ENCODE measurements around the gene MYO18A.

DNA sequence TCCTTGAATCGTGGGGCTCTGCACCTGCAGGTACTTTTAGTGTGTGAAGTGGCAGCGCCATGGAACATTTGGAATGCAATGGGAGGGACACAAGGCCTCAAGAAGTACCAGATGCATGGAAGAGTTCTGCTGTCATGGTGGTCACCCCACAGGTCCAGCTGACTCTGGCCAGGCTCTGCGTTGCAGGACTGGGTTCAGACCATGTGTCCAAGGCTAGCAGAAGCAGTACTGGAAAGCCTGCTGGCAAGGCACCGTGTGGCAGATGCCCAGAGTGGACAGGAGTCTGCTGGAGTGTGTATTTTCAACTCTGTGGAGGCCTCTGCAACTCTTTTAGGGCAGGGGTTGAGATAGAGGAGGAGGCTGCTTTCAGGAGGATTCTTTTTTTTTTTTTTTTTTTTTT, 135.2 kb downstream of the MYO18A start:
- TF ChIP-seq, protein P1, sequence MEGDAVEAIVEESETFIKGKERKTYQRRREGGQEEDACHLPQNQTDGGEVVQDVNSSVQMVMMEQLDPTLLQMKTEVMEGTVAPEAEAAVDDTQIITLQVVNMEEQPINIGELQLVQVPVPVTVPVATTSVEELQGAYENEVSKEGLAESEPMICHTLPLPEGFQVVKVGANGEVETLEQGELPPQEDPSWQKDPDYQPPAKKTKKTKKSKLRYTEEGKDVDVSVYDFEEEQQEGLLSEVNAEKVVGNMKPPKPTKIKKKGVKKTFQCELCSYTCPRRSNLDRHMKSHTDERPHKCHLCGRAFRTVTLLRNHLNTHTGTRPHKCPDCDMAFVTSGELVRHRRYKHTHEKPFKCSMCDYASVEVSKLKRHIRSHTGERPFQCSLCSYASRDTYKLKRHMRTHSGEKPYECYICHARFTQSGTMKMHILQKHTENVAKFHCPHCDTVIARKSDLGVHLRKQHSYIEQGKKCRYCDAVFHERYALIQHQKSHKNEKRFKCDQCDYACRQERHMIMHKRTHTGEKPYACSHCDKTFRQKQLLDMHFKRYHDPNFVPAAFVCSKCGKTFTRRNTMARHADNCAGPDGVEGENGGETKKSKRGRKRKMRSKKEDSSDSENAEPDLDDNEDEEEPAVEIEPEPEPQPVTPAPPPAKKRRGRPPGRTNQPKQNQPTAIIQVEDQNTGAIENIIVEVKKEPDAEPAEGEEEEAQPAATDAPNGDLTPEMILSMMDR (conservative IDR thresholded peaks at IDR 0.05), result no peak
- TF ChIP-seq ZFX (IDR thresholded peaks at IDR 0.05), result no peak

Measured in C4-2B (cell line).